NOMO-1 treated with dmso at 0.1 percent for 144 hours (cell line): ENCODE measurements around the gene HOMEZ.
A peak's percentile ranks its signal among the peaks of the same experiment; 100 is the strongest.
"Not testable (repeated sequence)": the region's sequence is repeated elsewhere in the genome, so short reads cannot be mapped to it uniquely, and the experiment has no call there.

Source experiments
- DNase-seq: peaks from one replicate; lab custom pipeline; 2025; ENCODE audit not compliant: unreplicated experiment; lab: John Stamatoyannopoulos, UW

HOMEZ gene

DNA sequence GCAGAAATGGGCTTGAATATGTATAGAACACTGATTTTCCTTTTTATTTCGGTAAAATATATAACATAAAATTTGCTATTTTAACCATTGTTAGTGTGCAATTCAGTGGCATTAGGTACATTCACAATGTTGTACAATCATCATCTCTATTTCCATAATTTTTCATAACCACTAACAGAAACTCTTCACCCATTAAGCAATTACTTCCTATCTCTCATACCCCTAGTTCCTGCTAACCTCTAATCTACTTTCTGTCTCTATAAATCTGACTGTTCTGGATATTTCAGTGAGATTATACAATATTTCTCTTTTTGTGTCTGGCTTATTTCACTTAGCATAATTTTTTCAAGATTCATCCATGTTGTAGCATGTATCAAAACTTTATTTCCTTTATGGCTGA lies 57.1 kb downstream of the HOMEZ start:
- DNase-seq, result peak; percentile 24

GRCh38 chr14:23227566-23227965 lies 58.4 kb downstream of the HOMEZ start:
- no peak for DNase-seq

GRCh38 chr14:23224958-23225357 lies 61.0 kb downstream of the HOMEZ start:
- not testable (repeated sequence) for DNase-seq
